GM12865 (cell line): Measurements from ENCODE around the gene DEFB127.

Experiments
- DNase-seq: peaks from one replicate; pipeline ENCODE4 v3.0.0; 2010; ENCODE audit warnings: low read depth
- H3K4me3 ChIP-seq: 2 replicates; pipeline ENCODE4 v1.5.1; 2011; ENCODE audit warnings: mild to moderate bottlenecking, low read depth, low read length, control low read depth
- TF ChIP-seq, protein P1 (sequence below): IDR thresholded peaks from 2 replicates; pipeline ENCODE4 v1.5.1; 2011; ENCODE audit warnings: low read length, control low read depth, low read depth, inconsistent platforms; ENCODE audit not compliant: insufficient read depth; ENCODE audit errors: missing control alignments

The DEFB127 gene

DNA sequence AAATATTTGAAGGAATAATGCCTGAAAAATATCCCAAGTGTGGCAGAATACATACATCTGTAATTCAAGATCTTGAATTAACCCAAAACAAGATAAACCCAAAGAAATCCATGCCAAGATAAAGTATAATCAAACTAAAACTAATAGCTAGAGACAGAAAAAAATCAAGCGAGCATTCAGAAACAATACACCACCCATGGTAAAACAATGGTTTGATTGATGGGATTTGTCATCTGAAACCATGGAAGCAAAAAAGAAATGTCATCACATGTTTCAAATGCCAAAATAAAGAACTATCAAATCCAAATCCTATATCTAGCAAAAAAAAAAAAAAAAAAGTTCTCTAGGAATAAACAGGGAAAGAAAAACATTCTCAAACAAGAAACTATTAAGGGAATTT lies 5.1 kb upstream of the DEFB127 start:
- TF ChIP-seq, protein P1, sequence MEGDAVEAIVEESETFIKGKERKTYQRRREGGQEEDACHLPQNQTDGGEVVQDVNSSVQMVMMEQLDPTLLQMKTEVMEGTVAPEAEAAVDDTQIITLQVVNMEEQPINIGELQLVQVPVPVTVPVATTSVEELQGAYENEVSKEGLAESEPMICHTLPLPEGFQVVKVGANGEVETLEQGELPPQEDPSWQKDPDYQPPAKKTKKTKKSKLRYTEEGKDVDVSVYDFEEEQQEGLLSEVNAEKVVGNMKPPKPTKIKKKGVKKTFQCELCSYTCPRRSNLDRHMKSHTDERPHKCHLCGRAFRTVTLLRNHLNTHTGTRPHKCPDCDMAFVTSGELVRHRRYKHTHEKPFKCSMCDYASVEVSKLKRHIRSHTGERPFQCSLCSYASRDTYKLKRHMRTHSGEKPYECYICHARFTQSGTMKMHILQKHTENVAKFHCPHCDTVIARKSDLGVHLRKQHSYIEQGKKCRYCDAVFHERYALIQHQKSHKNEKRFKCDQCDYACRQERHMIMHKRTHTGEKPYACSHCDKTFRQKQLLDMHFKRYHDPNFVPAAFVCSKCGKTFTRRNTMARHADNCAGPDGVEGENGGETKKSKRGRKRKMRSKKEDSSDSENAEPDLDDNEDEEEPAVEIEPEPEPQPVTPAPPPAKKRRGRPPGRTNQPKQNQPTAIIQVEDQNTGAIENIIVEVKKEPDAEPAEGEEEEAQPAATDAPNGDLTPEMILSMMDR: no peak
- DNase-seq: no peak

DNA sequence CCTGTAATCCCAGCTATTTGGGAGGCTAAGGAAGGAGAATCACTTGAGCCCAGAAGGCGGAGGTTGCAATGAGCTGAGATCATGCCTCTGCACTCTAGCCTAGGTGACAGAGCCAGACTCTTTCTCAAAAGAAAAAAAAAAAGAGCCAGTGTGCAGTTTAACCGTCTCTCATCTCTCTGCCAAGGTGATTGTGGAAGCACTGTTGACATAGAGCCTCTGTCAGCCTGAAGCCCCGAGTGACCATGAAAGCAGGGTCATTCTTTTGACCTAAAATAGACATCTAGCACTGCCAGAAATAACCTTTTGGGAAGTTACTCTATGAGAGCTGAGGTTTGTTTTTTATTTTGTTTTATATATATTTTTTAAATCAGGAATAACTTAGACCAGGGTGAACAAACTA lies 7.4 kb downstream of the DEFB127 start:
- DNase-seq: no peak
- no peak overlapping the region for H3K4me3 ChIP-seq
- TF ChIP-seq, protein P1: no peak

More for the DNA sequence above, 5.1 kb upstream of the DEFB127 start:
- H3K4me3 ChIP-seq: no peak overlapping the region

- H3K4me3 ChIP-seq: no peak overlapping the region
- DNase-seq: no peak
- TF ChIP-seq, protein P1: no peak
Measured at GRCh38 chr20:168876-169275, 11.6 kb downstream of the DEFB127 start.

- TF ChIP-seq, protein P1: no peak
- DNase-seq: no peak
- no peak overlapping the region for H3K4me3 ChIP-seq
Measured at GRCh38 chr20:184288-184687, 27.0 kb downstream of the DEFB127 start.

GRCh38 chr20:187733-188132 lies 30.5 kb downstream of the DEFB127 start:
- no peak for DNase-seq
- TF ChIP-seq, protein P1: no peak
- H3K4me3 ChIP-seq: no peak overlapping the region

DNA sequence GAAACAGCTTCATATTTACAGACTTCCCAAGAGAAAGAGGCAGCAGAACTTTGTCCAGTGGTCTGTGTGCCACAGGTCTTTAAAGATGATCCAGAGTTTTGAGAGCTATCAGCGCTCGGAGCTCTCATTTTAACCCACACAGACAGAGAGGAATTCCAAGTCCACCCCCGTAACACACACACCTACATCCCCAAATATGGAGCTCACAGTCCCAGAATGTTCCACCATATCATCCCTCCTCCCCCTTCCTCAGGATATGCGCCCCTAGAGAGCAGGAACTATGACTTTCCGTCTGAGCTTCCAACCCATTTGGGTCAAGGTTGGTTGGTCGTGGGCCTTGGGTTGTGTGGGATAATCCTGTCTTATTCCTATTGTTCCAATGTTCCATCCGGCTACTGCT lies 32.4 kb downstream of the DEFB127 start, which contains the start of gene DEFB128:
Gene DEFB128, minus strand, starts transcription at position 101 of the 400 bp plus-strand sequence. Its CDS starts 88 bp downstream, at position 13.
- TF ChIP-seq, protein P1: no peak
- no peak for DNase-seq
- H3K4me3 ChIP-seq: no peak within 1 kb of the TSS

DNA sequence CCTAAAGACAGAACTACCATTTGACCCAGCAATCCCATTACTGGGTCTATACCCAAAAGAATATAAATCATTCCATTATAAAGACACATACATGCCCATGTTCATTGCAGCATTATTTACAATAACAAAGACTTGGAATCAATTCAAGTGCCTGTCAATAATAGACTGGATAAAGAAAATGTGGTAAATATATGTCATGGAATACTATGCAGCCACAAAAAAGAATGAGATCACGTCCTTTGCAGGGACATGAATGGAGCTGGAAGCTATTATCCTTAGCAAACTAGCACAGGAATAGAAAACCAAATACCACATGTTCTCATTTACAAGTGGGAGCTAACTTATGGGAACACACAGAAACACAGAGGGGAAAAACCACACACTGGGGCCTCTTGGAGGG lies 41.0 kb downstream of the DEFB127 start:
- DNase-seq: no peak
- no peak overlapping the region for H3K4me3 ChIP-seq
- TF ChIP-seq, protein P1: no peak
